COR-L47 (cell line): ENCODE data around the gene GSE1.

ENCODE experiments used
- DNase-seq: peaks from one replicate; lab custom pipeline; 2025; lab: John Stamatoyannopoulos, UW

GSE1 gene

GRCh38 chr16:85634747-85635544 is 21.8 kb downstream of the GSE1 start:
- peak; percentile 36 for DNase-seq

GRCh38 chr16:85635545-85636140 is 22.5 kb downstream of the GSE1 start:
- DNase-seq: peak; percentile 36

- no peak for DNase-seq
Observed at GRCh38 chr16:85636234-85636812, 23.2 kb downstream of the GSE1 start.

- no peak for DNase-seq
Observed at GRCh38 chr16:85637061-85637807, 24.1 kb downstream of the GSE1 start.

GRCh38 chr16:85637808-85638647 is 24.9 kb downstream of the GSE1 start:
- peak; percentile 58 for DNase-seq

GRCh38 chr16:85638695-85639409 is 25.7 kb downstream of the GSE1 start:
- DNase-seq: no peak

- peak; percentile 99 for DNase-seq
Observed at GRCh38 chr16:85639529-85640253, 26.6 kb downstream of the GSE1 start.

GRCh38 chr16:85640254-85640558 is 27.1 kb downstream of the GSE1 start:
- peak; percentile 79 for DNase-seq

GRCh38 chr16:85640585-85640984 is 27.5 kb downstream of the GSE1 start:
- peak; percentile 63 for DNase-seq

GRCh38 chr16:85641305-85641704 is 28.2 kb downstream of the GSE1 start:
- DNase-seq: peak; percentile 53

- DNase-seq: peak; percentile 89
Observed at GRCh38 chr16:85641776-85642176, 28.7 kb downstream of the GSE1 start.

GRCh38 chr16:85642762-85643358 is 29.7 kb downstream of the GSE1 start:
- peak; percentile 64 for DNase-seq

GRCh38 chr16:85643631-85644030 is 30.5 kb downstream of the GSE1 start:
- no peak for DNase-seq

- no peak for DNase-seq
Observed at GRCh38 chr16:85644093-85644712, 31.1 kb downstream of the GSE1 start.

- no peak for DNase-seq
Observed at GRCh38 chr16:85645021-85645589, 32.0 kb downstream of the GSE1 start.

- DNase-seq: no peak
Observed at GRCh38 chr16:85646358-85646907, 33.3 kb downstream of the GSE1 start.

GRCh38 chr16:85646976-85647375 is 33.9 kb downstream of the GSE1 start:
- no peak for DNase-seq

GRCh38 chr16:85648070-85648714 is 35.1 kb downstream of the GSE1 start:
- no peak for DNase-seq
